ENCODE data around the gene KIAA0232.

GRCh38 chr4:6824772-6825402, 42.4 kb downstream of the KIAA0232 start:
- TF ChIP-seq CTCF (IDR thresholded peaks at IDR 0.05) (no peak), POLR2A (IDR thresholded peaks at IDR 0.05) (no peak), POLR2AphosphoS5 (IDR thresholded peaks at IDR 0.05) (no peak), EP300 (IDR thresholded peaks at IDR 0.05) (no peak)

Data from suprapubic skin (tissue), 4 donors.